Measurements from ENCODE around the gene PPIE. TPM values are rescaled to one million over a fixed set of nuclear protein-coding genes. Genes with fewer than 3 reads are reported as not detected.

Gene PPIE
- total RNA-seq, 1 experiment from 2014 or later: 42.5 TPM

GRCh38 chr1:39789571-39790110, 51.0 kb downstream of the PPIE start (continued):
- TF ChIP-seq ZNF138 (CRISPR knock-in tag; conservative IDR thresholded peaks at IDR 0.05): no peak
- no peak for TF ChIP-seq RELA (CRISPR knock-in tag; IDR thresholded peaks at IDR 0.05; ENCODE audit: borderline replicate concordance)
- no peak for TF ChIP-seq ZNF425 (CRISPR knock-in tag; conservative IDR thresholded peaks at IDR 0.05)
- TF ChIP-seq JUN (CRISPR knock-in tag; IDR thresholded peaks at IDR 0.05): no peak
- no peak for TF ChIP-seq JAZF1 (CRISPR knock-in tag; IDR thresholded peaks at IDR 0.05)

DNA sequence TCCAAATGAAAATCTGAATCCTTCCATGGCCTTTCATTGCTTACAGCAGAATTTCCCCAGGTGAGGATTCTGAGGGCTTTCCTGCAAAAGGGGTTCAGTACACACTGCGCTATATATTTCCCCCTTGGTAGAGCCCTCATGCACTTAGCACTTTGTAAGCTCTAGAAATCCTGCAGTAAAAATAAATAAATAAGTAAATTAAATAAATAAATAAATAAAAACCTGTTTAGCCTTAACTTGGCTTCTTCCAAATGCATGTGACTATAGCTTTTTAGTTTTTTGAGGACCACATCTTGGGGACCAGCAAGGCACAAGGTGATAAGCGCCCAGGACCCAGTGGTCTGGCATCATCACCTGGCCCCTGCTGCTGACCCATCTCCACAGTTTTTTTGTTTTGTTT, 53.2 kb downstream of the PPIE start:
- peaks cover 62% of the 10 kb centered on the region for H3K27me3 Mint-ChIP-seq (ENCODE audit: low read depth)
- CTCF ChIA-PET: no interaction called here
- H3K36me3 Mint-ChIP-seq: no peaks in the 10 kb centered on the region

More for the DNA sequence above, 53.2 kb downstream of the PPIE start:
- H3K9me3 Mint-ChIP-seq: no peaks in the 10 kb centered on the region
- H3K27ac Mint-ChIP-seq: no peak overlapping the region
- ATAC-seq: no peak
- no peak for DNase-seq (ENCODE audit: low spot score)
- no peak overlapping the region for H3K4me3 Mint-ChIP-seq
- H3K4me1 Mint-ChIP-seq: peaks cover 12% of the 10 kb centered on the region
- POLR2A ChIA-PET: no interaction called here
- no peak for TF ChIP-seq ZNF396 (CRISPR knock-in tag; IDR thresholded peaks at IDR 0.05; ENCODE audit: borderline replicate concordance)
- TF ChIP-seq, protein P1, sequence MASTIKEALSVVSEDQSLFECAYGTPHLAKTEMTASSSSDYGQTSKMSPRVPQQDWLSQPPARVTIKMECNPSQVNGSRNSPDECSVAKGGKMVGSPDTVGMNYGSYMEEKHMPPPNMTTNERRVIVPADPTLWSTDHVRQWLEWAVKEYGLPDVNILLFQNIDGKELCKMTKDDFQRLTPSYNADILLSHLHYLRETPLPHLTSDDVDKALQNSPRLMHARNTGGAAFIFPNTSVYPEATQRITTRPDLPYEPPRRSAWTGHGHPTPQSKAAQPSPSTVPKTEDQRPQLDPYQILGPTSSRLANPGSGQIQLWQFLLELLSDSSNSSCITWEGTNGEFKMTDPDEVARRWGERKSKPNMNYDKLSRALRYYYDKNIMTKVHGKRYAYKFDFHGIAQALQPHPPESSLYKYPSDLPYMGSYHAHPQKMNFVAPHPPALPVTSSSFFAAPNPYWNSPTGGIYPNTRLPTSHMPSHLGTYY (CRISPR knock-in tag; IDR thresholded peaks at IDR 0.05): no peak
- TF ChIP-seq NFYB (CRISPR knock-in tag; conservative IDR thresholded peaks at IDR 0.05; ENCODE audit: low read depth): no peak
- TF ChIP-seq, protein P2, sequence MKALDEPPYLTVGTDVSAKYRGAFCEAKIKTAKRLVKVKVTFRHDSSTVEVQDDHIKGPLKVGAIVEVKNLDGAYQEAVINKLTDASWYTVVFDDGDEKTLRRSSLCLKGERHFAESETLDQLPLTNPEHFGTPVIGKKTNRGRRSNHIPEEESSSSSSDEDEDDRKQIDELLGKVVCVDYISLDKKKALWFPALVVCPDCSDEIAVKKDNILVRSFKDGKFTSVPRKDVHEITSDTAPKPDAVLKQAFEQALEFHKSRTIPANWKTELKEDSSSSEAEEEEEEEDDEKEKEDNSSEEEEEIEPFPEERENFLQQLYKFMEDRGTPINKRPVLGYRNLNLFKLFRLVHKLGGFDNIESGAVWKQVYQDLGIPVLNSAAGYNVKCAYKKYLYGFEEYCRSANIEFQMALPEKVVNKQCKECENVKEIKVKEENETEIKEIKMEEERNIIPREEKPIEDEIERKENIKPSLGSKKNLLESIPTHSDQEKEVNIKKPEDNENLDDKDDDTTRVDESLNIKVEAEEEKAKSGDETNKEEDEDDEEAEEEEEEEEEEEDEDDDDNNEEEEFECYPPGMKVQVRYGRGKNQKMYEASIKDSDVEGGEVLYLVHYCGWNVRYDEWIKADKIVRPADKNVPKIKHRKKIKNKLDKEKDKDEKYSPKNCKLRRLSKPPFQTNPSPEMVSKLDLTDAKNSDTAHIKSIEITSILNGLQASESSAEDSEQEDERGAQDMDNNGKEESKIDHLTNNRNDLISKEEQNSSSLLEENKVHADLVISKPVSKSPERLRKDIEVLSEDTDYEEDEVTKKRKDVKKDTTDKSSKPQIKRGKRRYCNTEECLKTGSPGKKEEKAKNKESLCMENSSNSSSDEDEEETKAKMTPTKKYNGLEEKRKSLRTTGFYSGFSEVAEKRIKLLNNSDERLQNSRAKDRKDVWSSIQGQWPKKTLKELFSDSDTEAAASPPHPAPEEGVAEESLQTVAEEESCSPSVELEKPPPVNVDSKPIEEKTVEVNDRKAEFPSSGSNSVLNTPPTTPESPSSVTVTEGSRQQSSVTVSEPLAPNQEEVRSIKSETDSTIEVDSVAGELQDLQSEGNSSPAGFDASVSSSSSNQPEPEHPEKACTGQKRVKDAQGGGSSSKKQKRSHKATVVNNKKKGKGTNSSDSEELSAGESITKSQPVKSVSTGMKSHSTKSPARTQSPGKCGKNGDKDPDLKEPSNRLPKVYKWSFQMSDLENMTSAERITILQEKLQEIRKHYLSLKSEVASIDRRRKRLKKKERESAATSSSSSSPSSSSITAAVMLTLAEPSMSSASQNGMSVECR (CRISPR knock-in tag; IDR thresholded peaks at IDR 0.05; ENCODE audit: borderline replicate concordance): no peak
- TF ChIP-seq E2F4 (CRISPR knock-in tag; IDR thresholded peaks at IDR 0.05; ENCODE audit: borderline replicate concordance, low read depth): no peak
- no peak for TF ChIP-seq ELF4 (CRISPR knock-in tag; IDR thresholded peaks at IDR 0.05; ENCODE audit: low read depth)
- TF ChIP-seq MLX (CRISPR knock-in tag; IDR thresholded peaks at IDR 0.05): no peak
- TF ChIP-seq SMAD3 (CRISPR knock-in tag; IDR thresholded peaks at IDR 0.05; ENCODE audit: borderline replicate concordance): no peak
- TF ChIP-seq NFE2L1 (CRISPR knock-in tag; IDR thresholded peaks at IDR 0.05): no peak
- no peak for TF ChIP-seq ZNF423 (CRISPR knock-in tag; IDR thresholded peaks at IDR 0.05)
- no peak for TF ChIP-seq GABPB1 (CRISPR knock-in tag; IDR thresholded peaks at IDR 0.05)
- TF ChIP-seq MXD4 (CRISPR knock-in tag; IDR thresholded peaks at IDR 0.05; ENCODE audit: borderline replicate concordance): no peak
- TF ChIP-seq SOX15 (CRISPR knock-in tag; IDR thresholded peaks at IDR 0.05): no peak
- TF ChIP-seq ESRRA (CRISPR knock-in tag; IDR thresholded peaks at IDR 0.05; ENCODE audit: borderline replicate concordance): no peak
- TF ChIP-seq CREB1 (CRISPR knock-in tag; IDR thresholded peaks at IDR 0.05): no peak
- no peak for TF ChIP-seq NR2C2 (CRISPR knock-in tag; IDR thresholded peaks at IDR 0.05)
